Brain pericyte (primary cell): ENCODE measurements around the gene TSPAN9.

Experiments used
- DNase-seq: peaks from one replicate; pipeline ENCODE4 v3.0.0-alpha.2; 2012; ENCODE audit warnings: low read depth, low spot score

Gene TSPAN9

GRCh38 chr12:3295646-3296408, 218.6 kb downstream of the TSPAN9 start:
- DNase-seq = no peak

DNA sequence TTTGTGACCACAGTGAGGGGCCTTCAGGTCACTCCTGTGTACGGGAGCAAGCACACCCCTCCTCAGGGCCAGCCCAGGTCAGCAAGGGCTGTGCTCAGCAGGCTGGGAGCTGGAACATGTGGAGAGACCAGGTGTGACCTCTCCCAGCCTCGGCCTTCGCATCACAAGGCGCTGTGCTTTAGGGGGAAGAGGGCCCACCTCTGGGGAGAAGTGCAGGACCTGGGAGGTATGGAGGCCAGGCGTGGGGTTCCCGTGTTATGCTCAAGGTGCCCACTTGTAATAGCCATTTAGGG, 219.2 kb downstream of the TSPAN9 start:
- no peak for DNase-seq

- DNase-seq = no peak
These were observed 221.4 kb downstream of the TSPAN9 start for GRCh38 chr12:3298603-3299002.

DNA sequence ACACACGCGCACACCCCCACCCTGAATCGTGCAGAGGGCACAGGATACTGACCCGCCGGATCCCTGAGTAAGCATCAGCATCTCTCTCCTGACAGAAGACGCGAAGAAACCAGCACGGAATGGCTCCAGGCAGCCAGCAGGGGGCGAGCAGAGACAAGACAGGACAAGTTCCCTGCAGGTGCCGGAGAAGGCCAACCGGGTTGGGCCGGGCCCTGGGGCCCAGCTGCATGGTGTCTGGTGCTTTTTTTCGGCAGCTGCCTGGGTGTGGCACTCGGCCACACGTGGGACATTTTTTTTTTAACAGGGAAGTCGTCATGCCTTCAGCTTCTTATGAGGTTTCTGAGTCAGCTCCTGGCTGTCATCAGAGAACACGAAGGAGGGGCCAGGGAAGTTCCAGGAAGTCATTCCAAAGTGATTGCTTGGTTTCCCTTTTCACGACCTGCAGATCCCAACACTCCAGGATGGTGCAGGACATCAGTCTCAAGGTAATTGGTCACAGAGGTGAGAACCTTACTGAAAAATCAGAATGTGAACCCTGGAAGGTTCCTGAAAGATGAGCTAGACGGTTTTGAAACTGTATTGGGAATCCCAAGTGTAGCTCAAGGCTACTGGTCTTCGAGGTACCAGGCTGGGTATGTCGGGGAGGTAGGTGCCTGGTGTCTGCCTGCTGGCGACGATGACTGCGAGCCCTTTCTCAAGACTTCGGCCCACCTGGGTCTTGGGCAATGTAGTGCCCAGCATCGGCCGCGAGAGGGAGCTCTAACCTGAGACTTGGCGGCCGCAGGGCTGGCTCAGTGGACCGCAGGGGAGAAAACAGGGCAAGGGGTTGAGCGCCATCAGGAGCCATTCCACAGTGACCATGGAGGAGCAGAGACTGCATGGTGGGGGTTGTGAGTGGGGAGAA, 223.0 kb downstream of the TSPAN9 start:
- DNase-seq = no peak

- DNase-seq = no peak
These were observed 223.7 kb downstream of the TSPAN9 start for GRCh38 chr12:3300833-3301401.

DNA sequence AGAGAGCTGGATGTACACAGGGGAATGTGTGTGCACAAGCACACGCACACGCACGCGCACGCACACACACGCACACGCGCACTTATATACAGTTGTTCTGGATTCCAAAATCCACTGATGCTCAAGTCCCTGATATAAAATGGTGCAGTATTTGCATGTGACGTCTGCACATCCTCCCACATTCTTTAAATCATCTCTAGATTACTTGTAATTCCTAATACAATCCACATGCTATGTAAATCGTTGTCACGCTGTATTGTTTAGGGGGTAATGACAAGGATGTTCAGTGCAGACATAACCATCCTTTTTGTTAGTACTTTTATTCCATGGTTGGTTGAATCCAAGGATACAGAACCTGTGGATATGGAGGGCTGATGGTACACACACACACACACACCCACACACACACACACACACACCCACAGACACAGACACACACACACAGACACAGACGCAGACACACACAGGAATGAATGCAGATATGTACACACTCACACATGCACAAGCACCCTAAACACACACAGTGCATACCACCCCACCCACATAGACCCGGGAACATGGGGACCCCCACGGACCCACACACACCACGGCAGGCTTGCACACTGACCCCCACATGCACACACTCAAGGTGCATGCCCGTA, 225.3 kb downstream of the TSPAN9 start:
- no peak for DNase-seq

GRCh38 chr12:3303410-3304136, 226.4 kb downstream of the TSPAN9 start:
- no peak for DNase-seq

DNA sequence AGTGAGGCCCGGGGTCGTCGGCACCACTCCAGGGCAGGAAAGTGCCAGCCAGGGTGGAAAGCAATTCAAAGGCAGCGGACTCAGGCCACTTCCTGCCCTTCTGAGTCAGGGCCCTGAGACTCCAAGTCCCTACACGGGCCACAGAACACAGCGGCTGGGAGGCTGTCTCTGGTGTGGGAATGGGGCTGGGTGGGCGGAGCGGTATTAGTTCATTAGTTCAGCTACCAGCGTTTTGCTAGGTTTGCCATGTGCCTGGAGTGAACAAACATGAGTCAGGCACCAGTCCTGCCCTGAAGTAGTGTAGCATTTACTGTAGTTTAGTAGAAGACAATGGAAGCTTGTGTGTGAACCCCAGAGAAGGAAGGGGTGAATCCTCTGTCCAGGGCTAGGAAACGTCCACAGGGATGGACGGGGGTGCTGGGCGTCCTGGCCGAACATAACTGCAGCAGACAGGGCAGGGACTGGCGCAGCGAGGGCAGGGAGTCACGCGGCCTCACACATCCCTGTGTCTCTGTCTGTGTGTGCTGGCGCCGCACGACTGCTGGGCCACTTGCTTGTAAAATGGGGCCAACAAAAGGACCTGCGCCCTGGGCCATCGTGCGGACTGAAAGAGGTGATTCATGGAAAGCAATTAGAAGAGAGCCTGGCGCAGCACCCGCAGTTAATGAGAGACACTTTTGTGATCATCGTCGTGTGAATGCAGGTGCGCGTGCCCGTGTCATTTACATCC, 227.4 kb downstream of the TSPAN9 start:
- DNase-seq = no peak

DNA sequence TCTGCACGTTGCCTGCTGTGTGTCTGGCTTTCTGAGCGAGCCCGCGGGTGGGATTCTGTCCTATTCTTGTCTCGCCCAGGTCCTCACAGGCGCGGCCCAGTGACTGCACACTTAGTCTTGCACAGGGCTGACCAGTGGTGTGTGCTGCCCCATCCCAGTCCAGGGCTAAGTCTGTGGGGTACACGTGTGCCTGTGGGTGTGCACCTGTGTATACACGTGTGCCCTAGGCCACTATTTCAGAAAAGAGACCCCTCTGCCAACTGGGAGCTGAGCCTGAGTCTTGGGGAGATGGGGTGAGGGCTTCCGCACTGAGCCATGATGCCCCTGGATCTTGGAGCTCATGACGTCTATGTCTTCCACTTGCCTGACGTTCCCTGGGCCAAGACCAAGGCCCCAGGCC, 228.3 kb downstream of the TSPAN9 start:
- no peak for DNase-seq

- no peak for DNase-seq
These were observed 228.9 kb downstream of the TSPAN9 start for GRCh38 chr12:3305904-3306619.

DNA sequence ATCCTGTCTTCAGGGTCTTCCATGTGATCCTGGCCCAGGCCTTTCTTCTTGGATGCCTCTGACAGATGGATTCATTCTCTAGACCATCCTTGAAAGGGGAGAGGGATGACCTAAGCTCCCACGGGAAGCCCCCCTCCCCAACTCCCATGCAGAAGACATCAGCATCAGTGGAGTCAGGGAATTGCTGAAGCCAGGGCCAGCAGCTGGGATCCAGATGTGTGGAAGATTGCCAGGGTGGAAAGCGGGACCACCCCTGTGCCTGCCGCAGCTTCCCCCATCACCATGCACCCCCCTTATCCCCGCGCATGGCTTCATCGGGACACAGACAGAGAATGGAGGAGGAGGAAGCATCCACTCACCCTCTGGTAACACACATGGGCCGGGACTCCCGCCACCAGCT, 230.2 kb downstream of the TSPAN9 start:
- DNase-seq = no peak

GRCh38 chr12:3308063-3308462, 230.9 kb downstream of the TSPAN9 start:
- DNase-seq = no peak

GRCh38 chr12:3308609-3309008, 231.4 kb downstream of the TSPAN9 start:
- no peak for DNase-seq

GRCh38 chr12:3309805-3310204, 232.6 kb downstream of the TSPAN9 start:
- DNase-seq = no peak

- DNase-seq = no peak
These were observed 233.3 kb downstream of the TSPAN9 start for GRCh38 chr12:3310271-3311026.

- no peak for DNase-seq
These were observed 233.8 kb downstream of the TSPAN9 start for GRCh38 chr12:3311027-3311402.

- DNase-seq = no peak
These were observed 234.4 kb downstream of the TSPAN9 start for GRCh38 chr12:3311491-3312103.

- no peak for DNase-seq
These were observed 235.9 kb downstream of the TSPAN9 start for GRCh38 chr12:3313066-3313465.
